ENCODE data around the gene AGPAT4. TPM values are rescaled to one million over a fixed set of nuclear protein-coding genes. Genes with fewer than 3 reads are reported as not detected.

Gene AGPAT4
- polyA plus RNA-seq, 3 donors from 2014 or later: 14.4 to 16.6 (median 14.8) TPM

DNA sequence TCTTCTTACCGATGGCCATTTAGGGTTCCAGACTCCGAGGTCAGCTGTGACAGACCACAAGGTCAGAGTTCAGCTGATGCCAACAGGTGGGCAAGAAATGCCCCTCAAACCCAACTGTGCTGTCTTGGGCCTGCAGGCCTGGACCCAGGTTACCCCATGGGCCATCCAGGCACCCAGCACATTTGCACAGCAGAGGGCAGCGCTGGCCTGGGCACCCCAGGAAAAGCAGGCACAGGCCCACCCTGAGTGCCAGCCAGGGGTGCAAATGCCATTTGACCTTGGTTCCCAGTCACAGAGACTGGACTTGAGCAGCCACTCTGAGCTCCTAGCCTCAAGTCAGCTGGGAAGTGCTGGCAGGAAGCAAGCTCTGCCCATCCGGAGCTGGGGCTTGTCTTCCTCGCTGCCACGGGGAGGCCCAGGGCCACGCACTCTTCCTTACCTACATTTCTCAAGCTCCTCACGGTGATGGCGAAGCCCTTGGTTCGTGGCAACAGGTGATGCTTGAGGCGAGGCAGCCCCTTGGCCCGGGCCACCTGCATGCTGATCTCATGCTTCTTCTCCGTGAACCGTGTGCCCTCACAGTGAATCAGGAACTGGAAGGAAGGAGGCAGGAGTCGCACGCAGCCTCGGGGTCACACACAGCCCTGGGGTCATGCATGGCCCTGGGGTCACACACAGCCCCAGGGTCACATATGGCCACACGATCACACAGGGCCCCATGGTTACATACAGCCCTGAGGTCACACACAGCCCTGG, 120.8 kb downstream of the AGPAT4 start:
- peak; percentile 19 to 44 (median 38) for DNase-seq
- peaks cover 0 to 4% (median 0%) of the 10 kb centered on the region in 3 donors for H3K27me3 Mint-ChIP-seq (ENCODE audit: low read depth in 3 of 3)
- H3K27ac Mint-ChIP-seq: peak overlapping the region in 2 of 6 donors; percentile 50 to 57

DNA sequence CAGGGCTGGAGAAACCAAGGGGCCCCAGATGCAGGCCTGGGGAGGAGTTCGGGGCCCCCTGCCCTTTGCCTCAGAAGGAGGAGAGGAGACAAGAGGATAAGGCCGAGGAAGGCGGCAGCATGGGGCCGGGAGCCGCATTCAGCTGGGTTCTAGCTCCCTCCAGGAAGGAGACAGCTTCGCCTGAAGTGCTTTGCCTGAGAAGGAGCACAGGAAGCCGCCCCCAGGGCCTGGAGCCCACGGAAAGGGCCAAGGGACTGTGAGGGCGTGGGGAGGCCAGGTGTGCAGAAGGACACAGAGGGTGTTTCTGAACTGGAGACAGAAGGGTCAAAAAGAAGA, 121.4 kb downstream of the AGPAT4 start:
- no peak for DNase-seq
- Mint-ChIP-seq H3K27ac (peak overlapping the region in 2 of 6 donors; percentile 58 to 71), H3K9me3 (no peaks in the 10 kb centered on the region), H3K4me1 (no peaks in the 10 kb centered on the region), H3K4me3 (no peak overlapping the region), H3K27me3 (ENCODE audit: low read depth in 3 of 3) (peaks cover 0 to 4% (median 0%) of the 10 kb centered on the region in 3 donors), H3K36me3 (peaks cover 9 to 43% (median 18%) of the 10 kb centered on the region in 3 donors)

More for the DNA sequence above, 120.8 kb downstream of the AGPAT4 start:
- Mint-ChIP-seq H3K9me3 (no peaks in the 10 kb centered on the region), H3K4me1 (peaks cover 0 to 4% of the 10 kb centered on the region in 2 donors), H3K36me3 (peaks cover 9 to 43% (median 17%) of the 10 kb centered on the region in 3 donors), H3K4me3 (no peak overlapping the region)

DNA sequence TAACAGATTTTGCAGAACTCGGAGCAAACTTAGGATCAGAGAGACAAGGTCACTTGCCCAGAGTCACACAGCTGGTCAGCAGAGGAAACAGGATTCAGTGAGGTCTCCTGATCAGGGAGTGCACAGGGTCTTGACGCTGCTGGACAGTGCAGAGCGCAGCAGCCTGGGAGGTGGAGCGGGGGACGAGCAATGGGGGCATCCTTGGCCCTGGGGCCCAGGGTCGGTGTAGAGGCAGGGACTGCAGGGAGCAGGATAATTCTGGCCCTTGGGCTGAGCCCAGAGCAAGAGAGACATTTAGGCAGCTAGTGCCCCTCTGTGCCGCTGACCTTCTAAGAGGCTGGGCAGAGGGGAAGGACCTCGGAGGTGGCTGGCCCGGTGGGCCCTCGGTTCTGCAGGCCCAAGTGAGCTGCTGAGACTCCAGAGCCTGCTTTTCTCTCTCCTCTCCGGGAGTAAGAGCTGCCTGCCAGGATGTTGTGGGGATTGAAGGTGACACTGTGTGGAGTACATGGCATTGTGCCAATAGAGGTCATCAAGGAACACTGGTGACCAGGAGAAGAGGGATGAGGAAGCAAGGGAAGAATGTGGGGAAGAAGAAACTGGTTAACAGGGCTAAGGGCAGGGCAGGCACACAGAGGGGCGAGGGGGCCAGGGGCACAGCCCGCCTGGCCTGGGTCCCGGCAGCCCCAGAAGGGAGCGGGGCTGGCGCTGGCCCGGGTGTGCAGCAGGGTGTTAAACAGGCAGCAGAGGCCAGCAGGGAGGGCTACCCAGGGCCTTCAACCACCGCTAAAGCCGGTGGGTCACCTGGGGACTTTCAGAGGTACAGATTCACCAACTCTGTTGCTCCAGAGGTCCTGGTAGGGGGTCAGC, 122.0 kb downstream of the AGPAT4 start:
- peaks cover 13 to 43% (median 19%) of the 10 kb centered on the region in 3 donors for H3K36me3 Mint-ChIP-seq
- DNase-seq: no peak
- H3K27ac Mint-ChIP-seq: peak overlapping the region in 4 of 6 donors; percentile 33 to 71 (median 60)
- no peaks in the 10 kb centered on the region for H3K4me1 Mint-ChIP-seq
- peaks cover 0 to 4% (median 0%) of the 10 kb centered on the region in 3 donors for H3K27me3 Mint-ChIP-seq (ENCODE audit: low read depth in 3 of 3)
- H3K4me3 Mint-ChIP-seq: no peak overlapping the region
- H3K9me3 Mint-ChIP-seq: no peaks in the 10 kb centered on the region

DNA sequence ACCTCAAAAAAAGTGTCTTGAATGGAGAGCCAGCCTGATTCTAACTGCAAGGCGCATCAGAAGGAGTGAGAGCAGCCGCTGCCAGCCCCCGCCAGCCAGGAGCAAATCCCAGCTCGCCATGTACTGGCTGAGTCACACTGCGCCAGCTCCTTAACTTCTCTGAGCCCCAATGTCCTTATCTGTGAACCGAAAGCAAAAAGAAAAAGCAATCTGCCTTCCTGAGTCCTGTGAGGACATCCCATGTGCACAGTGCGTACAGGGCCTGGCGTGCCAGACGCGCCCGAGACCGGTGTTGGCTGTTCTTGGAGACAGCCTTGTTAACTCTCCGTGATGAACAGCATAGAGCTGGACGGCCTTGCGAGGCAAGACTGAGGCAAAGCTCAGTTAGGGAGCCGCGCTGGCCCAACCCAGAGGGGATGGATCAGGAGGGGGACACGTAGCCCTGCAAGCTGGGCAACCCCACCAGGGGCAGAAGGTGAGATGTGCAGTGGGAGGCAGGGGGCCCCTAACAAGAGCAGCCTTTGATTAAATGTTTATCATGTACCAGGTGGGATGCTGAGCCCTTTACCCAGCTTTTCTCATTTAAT, 122.7 kb downstream of the AGPAT4 start:
- peaks cover 19 to 44% (median 19%) of the 10 kb centered on the region in 3 donors for H3K36me3 Mint-ChIP-seq
- no peaks in the 10 kb centered on the region for H3K9me3 Mint-ChIP-seq
- no peak overlapping the region for H3K4me3 Mint-ChIP-seq
- H3K27me3 Mint-ChIP-seq (ENCODE audit: low read depth in 3 of 3): peaks cover 0 to 4% (median 0%) of the 10 kb centered on the region in 3 donors
- DNase-seq: no peak
- no peaks in the 10 kb centered on the region for H3K4me1 Mint-ChIP-seq
- no peak overlapping the region for H3K27ac Mint-ChIP-seq

DNA sequence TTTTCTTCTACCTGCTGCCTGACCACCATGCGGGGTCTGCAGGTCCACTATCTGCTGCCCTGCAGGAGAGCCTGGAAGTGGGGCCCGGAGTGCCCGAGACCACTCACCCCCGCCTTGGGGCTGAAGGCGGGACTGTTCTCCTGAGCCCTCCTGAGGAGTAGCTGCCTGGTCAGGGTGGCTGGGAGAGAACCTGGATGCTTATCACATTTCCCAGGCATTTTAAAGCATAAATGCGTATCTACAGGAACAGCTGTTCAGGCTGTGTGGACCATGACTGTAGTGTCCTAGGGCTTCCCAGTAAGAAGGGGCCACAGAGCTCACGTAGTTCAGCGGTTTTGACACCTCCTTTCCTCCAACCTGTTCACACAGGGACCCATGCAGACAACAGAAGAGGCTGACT, 123.3 kb downstream of the AGPAT4 start:
- H3K36me3 Mint-ChIP-seq: peaks cover 19 to 42% (median 19%) of the 10 kb centered on the region in 3 donors
- H3K4me3 Mint-ChIP-seq: no peak overlapping the region
- H3K27ac Mint-ChIP-seq: no peak overlapping the region
- H3K9me3 Mint-ChIP-seq: no peaks in the 10 kb centered on the region
- H3K4me1 Mint-ChIP-seq: no peaks in the 10 kb centered on the region
- peaks cover 0 to 4% (median 0%) of the 10 kb centered on the region in 3 donors for H3K27me3 Mint-ChIP-seq (ENCODE audit: low read depth in 3 of 3)
- no peak for DNase-seq

DNA sequence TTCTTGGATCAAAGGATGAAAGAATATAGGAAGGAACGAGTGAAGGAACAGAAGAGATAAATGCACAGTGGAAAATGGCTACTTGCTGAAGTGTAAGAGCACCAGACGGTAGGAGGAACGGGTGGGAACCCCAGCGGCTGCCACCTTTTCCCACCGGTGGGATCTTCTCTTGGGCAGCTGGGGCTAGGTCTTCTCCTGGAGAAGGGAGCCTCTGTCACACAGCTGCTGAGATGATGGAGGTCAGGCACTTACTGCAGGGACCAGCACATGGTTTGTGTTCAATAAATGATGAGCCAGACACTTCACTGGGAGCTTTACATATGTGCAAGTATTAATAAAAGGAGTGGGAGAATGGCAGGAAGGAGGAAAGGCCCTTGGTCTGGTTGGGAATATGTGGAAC, 123.7 kb downstream of the AGPAT4 start:
- no peaks in the 10 kb centered on the region for H3K9me3 Mint-ChIP-seq
- no peaks in the 10 kb centered on the region for H3K27me3 Mint-ChIP-seq (ENCODE audit: low read depth in 3 of 3)
- H3K36me3 Mint-ChIP-seq: peaks cover 19 to 42% (median 19%) of the 10 kb centered on the region in 3 donors
- peak overlapping the region in 3 of 6 donors; percentile 3 to 51 (median 42) for H3K27ac Mint-ChIP-seq
- DNase-seq: no peak
- no peak overlapping the region for H3K4me3 Mint-ChIP-seq
- H3K4me1 Mint-ChIP-seq: no peaks in the 10 kb centered on the region

DNA sequence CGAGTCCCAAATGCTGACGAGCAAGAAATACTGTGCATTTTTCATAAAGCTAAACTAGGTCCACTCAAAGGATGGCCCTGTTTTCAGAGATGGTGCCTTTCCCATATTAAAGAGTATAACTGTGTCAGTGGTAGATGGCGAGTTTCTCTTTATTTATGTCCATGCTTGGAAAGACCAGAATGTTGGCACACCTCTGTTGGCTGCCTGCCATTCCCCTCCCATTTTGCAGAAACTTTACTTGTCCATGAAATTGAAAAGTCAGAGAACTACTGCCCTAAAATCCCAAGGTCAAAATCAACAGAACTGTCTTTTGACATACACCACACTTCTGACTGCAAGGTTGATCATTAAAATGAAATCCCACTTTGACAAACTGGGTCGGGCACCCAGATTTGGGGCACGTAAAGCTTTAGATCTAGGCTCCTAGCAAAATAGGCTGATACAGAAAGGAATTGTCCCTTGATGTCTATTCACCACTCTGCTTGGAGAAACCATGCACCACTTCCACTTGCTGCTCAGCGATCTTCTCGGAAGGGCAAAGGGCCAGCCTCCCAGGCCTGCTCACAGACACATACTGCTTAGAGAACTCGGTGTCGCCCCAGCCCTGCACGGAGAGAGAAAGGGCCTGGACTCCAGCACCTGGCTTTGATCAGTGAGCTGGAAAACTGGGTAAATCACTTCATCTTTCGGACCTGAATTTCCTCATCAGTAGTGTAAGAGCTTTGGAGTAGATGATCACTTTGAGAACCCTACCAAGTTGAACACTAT, 130.0 kb downstream of the AGPAT4 start:
- Mint-ChIP-seq H3K27me3 (ENCODE audit: low read depth in 3 of 3) (peaks cover 0 to 3% (median 0%) of the 10 kb centered on the region in 3 donors), H3K36me3 (peaks cover 25 to 49% (median 25%) of the 10 kb centered on the region in 3 donors), H3K9me3 (no peaks in the 10 kb centered on the region), H3K27ac (peak overlapping the region in 1 of 6 donors; percentile 36), H3K4me3 (no peak overlapping the region), H3K4me1 (no peaks in the 10 kb centered on the region)
- no peak for DNase-seq

DNA sequence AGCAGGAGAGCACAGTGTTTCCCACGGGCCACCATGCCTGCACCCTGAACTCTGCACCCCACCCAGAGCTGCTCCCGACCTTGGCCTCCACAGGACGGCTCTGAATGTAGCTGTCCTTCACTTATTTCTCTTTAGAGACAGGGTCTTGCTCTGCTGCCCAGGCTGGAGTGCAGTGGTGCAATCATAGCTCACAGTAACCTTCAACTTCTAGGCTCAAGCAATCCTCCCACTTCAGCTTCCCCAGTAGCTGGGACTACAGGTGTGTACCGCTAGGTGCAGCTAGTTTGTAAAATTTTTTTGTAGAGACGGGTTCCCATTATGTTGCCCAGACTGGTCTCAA, 130.9 kb downstream of the AGPAT4 start:
- no peak for DNase-seq
- peaks cover 0 to 3% (median under 1%) of the 10 kb centered on the region in 3 donors for H3K27me3 Mint-ChIP-seq (ENCODE audit: low read depth in 3 of 3)
- H3K9me3 Mint-ChIP-seq: no peaks in the 10 kb centered on the region
- peak overlapping the region in 1 of 6 donors; percentile 17 for H3K27ac Mint-ChIP-seq
- H3K4me3 Mint-ChIP-seq: no peak overlapping the region
- peaks cover 19 to 42% (median 24%) of the 10 kb centered on the region in 3 donors for H3K36me3 Mint-ChIP-seq
- no peaks in the 10 kb centered on the region for H3K4me1 Mint-ChIP-seq

DNA sequence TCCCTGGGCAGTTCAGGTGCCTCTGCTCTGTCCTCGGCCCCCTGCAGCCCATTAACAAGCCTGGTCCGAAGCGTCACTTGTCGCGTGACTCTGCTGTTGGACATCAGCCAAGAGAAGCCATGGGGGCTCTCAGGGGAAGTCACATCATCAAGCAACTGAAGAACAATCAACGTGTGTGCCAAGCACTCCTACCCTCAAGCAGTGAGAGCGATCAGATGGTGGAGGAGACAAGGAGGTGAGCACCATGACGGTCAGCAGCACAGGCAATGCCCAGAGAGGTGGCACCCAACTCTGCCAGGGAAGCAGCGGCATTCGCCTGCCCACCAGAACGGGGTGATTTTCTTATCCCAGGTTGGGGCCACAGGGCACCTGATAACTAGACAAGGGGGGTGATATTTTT, 132.7 kb downstream of the AGPAT4 start:
- no peak for DNase-seq
- H3K36me3 Mint-ChIP-seq: peaks cover 13 to 35% (median 17%) of the 10 kb centered on the region in 3 donors
- H3K27ac Mint-ChIP-seq: peak overlapping the region in 1 of 6 donors; percentile 5
- H3K4me3 Mint-ChIP-seq: no peak overlapping the region
- peaks cover 2 to 6% (median 3%) of the 10 kb centered on the region in 3 donors for H3K27me3 Mint-ChIP-seq (ENCODE audit: low read depth in 3 of 3)
- H3K4me1 Mint-ChIP-seq: peaks cover 0 to 3% of the 10 kb centered on the region in 2 donors
- no peaks in the 10 kb centered on the region for H3K9me3 Mint-ChIP-seq

DNA sequence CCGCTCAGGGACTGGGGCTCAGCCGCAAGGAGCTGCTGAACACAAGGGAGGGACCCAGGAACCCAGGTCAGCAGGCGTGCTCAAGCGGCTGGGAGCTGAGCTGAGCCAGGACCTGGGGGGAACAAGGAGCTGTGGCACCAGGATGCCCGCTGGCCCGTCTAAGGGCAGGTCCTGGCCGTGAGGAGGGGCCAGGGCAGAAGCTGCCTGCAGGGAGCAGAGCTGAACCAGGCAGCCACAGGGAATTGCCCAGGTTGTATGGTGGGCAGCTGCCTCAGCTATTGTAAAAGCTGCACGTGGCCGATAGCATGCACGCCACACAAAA, 133.3 kb downstream of the AGPAT4 start:
- peaks cover 13 to 34% (median 19%) of the 10 kb centered on the region in 3 donors for H3K36me3 Mint-ChIP-seq

DNA sequence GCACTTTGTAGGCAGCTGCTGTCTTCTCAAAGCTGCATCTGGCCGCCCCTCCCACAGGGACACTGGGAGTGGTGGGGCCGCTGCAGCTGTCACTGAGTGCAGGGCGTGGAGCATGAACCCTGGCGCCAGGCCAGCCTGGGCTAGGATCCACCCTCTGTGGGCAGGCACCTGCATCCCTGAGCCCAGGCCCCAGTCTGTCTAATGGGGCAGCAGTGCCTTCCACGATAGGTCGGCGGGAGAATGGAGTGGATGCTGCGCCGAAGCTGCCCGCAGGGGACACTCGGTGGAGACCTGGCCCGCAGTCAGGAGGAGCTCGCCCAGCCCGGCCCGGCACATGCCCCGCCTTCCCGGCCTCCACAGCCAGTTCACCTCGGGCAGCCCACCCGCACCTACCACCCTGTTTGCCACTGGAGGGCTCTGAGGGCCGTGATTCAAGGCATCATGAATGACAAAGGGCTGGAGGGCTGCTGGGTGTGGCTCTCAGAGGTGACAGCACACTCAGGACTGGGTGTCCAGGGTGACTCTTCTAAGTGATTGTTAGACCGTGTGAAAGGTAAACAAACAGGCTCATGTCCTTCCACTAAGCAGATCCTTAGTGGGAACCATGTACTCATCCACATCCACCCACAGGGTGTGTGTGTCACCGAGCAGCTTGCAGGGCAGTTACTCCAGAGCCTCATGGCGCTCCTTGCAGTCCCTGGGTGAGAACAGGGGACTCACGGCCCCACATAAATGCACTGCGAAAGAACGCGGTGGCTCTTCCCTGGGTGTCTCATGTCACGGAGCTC, 133.9 kb downstream of the AGPAT4 start:
- no peak for DNase-seq
- Mint-ChIP-seq H3K27ac (no peak overlapping the region), H3K9me3 (no peaks in the 10 kb centered on the region), H3K27me3 (ENCODE audit: low read depth in 3 of 3) (peaks cover 3 to 6% (median 4%) of the 10 kb centered on the region in 3 donors), H3K4me1 (peaks cover 0 to 11% of the 10 kb centered on the region in 2 donors), H3K36me3 (peaks cover 17 to 38% (median 19%) of the 10 kb centered on the region in 3 donors), H3K4me3 (no peak overlapping the region)

More for the DNA sequence above, 133.3 kb downstream of the AGPAT4 start:
- Mint-ChIP-seq H3K27ac (no peak overlapping the region), H3K27me3 (ENCODE audit: low read depth in 3 of 3) (peaks cover 3 to 6% (median 4%) of the 10 kb centered on the region in 3 donors), H3K9me3 (no peaks in the 10 kb centered on the region), H3K4me1 (peaks cover 0 to 7% of the 10 kb centered on the region in 2 donors), H3K4me3 (no peak overlapping the region)
- no peak for DNase-seq

DNA sequence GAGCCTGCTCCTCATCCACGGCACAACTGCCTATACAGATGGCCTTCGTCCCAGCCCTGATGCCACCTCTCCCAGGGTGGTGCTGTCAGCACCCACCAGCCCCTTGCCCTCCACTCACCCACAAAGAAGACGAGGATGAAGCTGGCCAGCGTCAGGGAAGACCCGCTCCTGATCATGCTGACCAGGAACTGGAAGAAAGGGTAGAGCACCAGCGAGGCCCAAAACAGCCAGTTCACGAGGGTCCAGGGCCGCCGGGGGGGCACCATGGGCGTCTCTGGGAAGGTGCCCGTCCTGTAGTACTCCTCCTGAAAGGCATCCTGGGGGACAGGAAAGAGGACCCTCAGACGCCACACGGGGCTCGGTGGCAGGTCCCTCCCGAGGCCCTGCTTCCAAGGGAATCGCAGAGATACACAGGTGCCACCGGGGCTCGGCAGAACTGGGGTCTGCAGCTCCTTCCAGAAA, 134.5 kb downstream of the AGPAT4 start:
- Mint-ChIP-seq H3K27me3 (ENCODE audit: low read depth in 3 of 3) (peaks cover 3 to 6% (median 4%) of the 10 kb centered on the region in 3 donors), H3K9me3 (no peaks in the 10 kb centered on the region), H3K4me3 (no peak overlapping the region), H3K27ac (no peak overlapping the region), H3K4me1 (peaks cover 0 to 12% of the 10 kb centered on the region in 2 donors), H3K36me3 (peaks cover 19 to 41% (median 20%) of the 10 kb centered on the region in 3 donors)
- no peak for DNase-seq

All from immature natural killer cell (primary cell).